HG02840 (cell line): ENCODE data around the gene TBC1D22A.

ENCODE experiments used
- ATAC-seq: cut with Tn5 transposase; IDR thresholded peaks from one replicate; pipeline ENCODE4 v1.9.1; 2021; ENCODE audit warnings: mild to moderate bottlenecking, moderate library complexity, moderate number of reproducible peaks; ENCODE audit not compliant: unreplicated experiment, low FRiP score

Gene TBC1D22A

GRCh38 chr22:47209040-47209514, 446.6 kb downstream of the TBC1D22A start:
- ATAC-seq = no peak

- ATAC-seq = no peak
Observed at GRCh38 chr22:47209547-47210023, 447.1 kb downstream of the TBC1D22A start.

DNA sequence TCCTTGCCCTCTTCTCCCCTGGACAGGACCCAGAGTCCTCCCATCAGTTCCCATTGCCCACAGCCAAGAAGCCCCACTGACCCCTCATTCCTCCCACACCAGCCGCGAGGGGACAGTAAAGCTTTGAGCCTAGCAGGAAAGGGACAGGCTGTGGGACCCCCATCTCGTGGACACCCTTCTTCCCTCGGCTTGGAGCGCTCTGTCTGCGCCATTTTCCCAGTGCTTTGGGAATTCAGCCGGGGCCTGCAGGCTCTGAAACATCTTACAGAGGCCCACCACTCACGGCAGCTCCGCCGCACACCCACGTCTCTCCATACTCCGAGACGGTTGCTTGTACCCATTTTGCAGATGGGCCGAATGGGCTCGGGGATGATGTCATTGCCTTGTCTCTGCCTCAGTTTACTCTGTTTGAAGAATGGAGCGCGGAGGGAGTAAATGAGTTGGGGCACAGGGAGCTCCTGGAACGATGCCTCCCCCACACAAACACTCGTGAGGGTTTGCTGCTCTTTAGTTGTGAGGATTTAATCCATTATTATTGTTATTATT, 447.7 kb downstream of the TBC1D22A start:
- ATAC-seq = no peak

GRCh38 chr22:47210686-47211085, 448.2 kb downstream of the TBC1D22A start:
- ATAC-seq = no peak

- ATAC-seq = no peak
Observed at GRCh38 chr22:47213571-47214230, 451.3 kb downstream of the TBC1D22A start.

GRCh38 chr22:47215851-47216250, 453.4 kb downstream of the TBC1D22A start:
- no peak for ATAC-seq

DNA sequence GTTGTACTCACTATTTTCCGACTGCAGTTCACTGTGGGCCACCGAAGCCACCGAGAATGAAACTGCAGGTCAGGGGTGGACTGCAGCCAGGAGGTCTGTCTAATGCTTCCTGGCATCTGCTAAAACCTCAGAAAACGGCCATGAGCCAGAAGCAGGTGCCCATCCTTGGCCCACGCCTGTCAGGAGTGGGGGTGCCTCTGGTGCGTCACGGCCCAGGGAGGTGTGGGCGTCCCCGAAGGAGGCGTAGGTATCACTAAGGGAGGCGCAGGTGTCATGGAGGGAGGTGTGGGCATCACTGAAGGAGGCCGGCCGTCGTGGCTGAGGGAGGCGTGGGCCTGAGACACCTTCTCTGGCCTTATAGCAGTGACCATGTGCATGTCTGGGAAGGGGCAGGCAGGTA, 456.2 kb downstream of the TBC1D22A start:
- no peak for ATAC-seq

DNA sequence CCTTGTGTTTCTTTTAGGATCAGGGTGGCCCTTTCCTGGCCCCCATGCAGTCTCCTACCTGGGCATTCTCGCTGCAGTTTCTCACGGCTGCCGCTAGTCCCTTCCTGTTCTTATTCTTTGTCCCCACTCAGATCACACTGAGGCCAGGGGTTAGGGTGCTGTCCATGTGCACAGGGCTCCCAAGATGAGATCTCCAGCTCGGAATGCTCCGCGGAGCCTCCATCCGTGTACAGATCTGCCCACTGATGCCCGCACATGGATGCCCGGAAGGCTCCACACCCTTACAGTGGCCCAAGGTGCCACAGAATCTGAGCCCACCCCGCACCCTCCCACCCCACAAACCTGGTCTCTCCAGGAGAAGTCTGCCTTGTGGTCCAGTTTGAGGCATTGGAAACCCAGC, 457.3 kb downstream of the TBC1D22A start:
- ATAC-seq = no peak

- no peak for ATAC-seq
Observed at GRCh38 chr22:47220752-47221151, 458.3 kb downstream of the TBC1D22A start.

GRCh38 chr22:47221840-47222615, 459.6 kb downstream of the TBC1D22A start:
- ATAC-seq = no peak
